ENCODE results near the gene NRG2.
A peak's percentile ranks its signal among the peaks of the same experiment; 100 is the strongest.

The NRG2 gene

DNA sequence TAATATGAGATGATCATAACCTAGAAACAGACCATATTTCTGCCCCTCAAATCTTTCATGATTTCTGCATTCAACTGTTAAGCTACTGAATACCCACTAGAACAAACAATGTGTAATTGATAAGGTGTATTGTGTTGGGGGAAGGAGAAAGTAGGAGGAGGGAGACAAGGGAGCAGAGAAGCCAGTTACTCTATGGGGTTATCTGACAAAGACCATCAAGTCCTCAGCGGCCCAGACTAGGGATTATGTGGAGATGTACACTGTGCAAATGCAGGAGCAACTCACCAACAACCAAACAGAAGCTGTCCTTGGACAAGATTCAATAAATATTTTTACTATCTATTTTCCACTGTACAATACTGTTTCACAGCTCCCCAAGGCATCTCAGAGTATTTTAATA lies 2.7 kb downstream of the NRG2 start:
- peak; percentile 29 for DNase-seq (ENCODE audit: low spot score)

DNA sequence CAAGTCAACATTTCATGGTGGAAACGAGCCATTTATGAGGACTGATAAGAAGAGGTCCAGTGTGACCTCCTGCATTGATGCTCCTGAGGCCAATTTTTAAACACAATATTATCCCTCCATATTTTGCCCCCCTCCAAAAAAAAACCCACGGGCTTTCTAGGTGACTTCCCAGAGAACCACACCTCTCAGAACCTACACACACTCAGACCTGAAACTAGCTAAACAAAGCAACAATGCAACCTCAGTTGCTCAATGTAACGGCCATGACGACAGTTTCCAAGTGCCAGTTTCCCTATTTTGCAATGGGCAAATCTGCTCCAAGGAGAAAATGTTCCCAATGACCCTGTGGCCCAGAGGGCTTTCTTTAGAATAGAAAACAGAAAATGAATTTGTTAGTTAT lies 3.5 kb downstream of the NRG2 start:
- DNase-seq (ENCODE audit: low spot score): peak; percentile 16

DNA sequence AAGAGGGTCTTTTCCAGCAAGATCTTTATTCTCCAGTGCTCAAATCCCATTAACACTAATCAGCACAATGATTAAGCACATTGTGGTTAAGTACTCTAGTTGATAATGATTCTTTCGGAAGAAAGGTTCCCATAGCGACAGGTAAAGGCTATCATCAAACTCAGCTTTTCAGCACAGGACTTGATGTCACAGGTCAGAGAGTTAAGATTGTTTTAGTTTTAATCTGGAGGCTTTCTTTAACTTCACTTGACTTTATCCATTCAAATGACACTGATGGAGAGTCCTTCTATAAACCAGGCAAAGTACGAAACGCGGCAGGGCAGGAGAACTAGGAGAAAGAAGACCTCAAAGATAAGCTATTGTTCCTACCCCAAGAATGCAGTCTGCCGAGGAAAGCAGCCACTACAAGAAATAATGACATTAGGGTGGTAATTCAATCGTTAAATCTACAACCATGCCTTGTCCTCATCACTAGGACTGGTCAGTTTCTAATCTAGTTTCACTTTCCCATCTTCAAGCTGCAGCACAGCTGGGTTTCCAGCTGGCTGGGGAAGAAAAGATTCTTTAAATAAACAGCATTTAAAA lies 4.6 kb downstream of the NRG2 start:
- DNase-seq (ENCODE audit: low spot score): peak; percentile 25

DNA sequence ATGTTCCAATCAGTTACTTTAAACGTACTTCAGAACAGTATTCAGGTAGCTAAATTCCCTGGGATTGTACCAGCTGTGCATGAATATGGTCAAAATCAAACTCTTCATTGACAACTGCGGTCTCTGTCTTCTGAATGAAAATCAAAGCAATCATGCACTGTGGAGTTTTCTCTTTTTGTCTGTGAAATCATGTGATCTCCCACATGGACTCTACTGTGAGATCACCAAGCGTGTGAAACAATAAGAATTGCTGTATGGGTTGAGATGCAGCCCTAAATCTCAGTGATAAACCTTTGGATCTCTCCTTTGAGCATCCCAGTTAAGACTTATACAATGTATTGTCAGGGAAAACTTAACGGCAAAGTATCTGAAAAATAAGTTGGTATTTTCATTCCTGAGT lies 6.1 kb downstream of the NRG2 start:
- peak; percentile 41 for DNase-seq (ENCODE audit: low spot score)

DNA sequence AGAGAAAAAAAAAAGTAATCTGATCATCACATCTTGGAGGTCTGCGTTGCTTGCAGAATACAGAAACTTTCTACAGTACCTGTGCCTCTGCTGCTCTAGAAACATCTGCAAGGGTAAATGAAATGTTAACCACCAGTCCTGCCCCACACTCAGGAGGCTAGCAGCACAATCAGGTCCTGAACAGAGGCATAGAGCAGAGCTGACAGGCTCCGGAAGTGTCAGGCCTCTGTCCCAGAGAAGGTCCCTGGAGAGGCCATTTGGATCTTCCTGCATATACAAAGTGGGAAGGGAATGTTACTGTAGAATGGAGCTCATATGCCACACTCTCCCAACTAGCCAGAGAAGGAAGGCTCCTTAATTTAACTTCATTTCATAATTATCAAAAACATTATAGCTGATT lies 7.2 kb downstream of the NRG2 start:
- no peak for DNase-seq (ENCODE audit: low spot score)

DNA sequence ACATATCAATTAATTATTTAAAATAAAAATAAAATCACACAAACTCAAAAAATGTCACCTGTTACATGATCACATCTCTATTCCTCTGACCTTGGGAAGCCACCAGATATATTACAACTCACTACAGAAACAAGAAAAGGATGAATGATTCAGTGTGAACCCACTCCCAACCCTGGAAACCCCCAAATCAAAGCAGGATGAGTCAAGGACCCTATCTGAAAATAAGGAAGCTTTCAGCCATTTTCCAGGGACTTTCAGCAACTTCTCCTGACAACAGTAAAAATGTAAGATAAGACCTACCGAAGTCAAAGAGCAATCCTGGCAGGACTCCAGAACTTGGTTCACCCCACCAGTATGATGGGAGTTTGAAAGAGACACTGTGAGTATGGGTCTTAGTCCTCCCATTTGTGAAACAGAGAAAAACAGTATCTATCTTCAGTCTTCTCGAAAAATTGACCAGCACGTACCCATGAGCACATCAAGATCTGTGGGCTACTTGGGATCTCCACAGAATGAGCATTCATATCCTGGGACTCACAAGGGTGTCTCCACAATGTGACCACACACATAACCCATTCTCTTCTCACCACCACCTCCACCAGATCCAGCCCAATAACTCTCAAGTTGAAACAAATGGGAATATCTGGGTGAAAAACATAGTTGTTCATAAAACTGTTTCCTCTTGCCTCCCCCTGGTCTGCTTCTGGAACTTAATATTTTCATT lies 9.9 kb downstream of the NRG2 start:
- no peak for DNase-seq (ENCODE audit: low spot score)

DNA sequence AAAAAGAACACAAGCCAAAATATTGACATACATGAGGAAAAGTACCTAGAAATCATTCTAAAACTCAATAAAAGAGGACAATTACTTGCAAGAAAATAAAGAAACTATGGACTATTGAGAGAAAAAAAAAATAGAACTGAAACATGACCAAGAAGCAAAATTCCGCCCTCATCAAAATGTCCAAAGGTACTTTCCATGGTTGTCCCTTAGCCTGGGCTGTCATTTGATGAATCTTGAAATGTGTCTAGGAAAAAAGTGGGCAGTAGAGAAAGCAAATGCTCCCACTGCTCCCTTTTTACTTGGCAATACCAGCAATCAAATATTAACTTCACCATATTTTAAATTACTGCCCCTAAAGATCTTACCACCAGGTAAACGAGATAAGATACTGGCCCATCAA lies 10.8 kb downstream of the NRG2 start:
- no peak for DNase-seq (ENCODE audit: low spot score)

DNA sequence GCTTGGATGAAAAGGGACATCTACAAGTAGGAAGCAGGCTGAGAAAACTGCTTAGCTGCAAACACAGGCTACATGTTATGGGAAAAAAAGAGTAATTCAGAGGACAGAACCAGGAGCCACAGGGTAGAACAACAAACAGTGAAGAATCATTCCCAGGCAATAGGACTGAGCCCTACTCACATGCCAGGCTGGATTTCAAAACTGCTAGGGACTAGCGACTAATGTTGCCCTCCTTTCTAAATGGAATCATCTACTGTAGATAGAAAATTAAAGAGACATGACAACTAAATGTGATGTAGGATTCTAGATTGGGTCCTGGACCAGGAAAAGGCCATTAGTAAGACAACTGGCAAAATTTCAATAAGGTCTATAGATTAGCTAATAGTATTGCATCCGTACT lies 15.3 kb downstream of the NRG2 start:
- no peak for DNase-seq (ENCODE audit: low spot score)

DNA sequence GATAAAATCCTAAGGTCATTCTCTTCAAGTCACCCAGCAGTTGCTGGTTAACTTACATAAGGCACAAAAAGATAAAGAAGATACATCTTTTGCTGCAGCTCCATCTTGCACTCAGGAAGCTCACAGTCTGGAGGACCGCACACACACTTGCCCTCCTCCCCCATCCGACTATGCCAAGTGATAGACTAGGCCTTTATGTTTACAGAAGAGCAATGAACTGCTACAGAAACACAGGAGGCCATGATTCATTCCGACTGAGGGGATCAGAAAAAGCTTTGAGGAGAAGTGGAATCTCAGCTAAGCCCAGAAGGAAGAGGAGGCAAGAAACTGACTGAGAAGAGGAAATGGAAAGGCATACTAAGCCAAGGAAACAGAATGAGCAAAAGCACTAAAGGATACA lies 17.4 kb downstream of the NRG2 start:
- no peak for DNase-seq (ENCODE audit: low spot score)

DNA sequence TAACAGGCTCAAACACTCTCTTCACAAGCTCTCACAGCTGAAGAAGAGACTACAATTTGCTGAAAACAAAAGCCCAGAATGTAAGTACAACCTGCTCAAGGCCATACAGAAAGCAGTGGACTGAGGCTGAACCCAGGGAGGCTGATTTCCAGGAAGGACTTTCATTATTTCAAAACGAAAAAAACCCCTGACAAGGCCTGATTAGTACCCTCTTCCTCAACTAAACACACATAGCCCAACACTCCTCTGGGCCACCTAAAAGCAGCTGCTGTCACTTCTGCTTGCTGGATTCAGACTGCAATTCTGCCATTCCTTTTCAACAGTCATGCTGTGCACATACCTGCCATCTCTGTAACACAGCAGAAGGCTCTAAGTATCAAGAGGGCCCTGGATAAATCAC lies 18.2 kb downstream of the NRG2 start:
- no peak for DNase-seq (ENCODE audit: low spot score)

DNA sequence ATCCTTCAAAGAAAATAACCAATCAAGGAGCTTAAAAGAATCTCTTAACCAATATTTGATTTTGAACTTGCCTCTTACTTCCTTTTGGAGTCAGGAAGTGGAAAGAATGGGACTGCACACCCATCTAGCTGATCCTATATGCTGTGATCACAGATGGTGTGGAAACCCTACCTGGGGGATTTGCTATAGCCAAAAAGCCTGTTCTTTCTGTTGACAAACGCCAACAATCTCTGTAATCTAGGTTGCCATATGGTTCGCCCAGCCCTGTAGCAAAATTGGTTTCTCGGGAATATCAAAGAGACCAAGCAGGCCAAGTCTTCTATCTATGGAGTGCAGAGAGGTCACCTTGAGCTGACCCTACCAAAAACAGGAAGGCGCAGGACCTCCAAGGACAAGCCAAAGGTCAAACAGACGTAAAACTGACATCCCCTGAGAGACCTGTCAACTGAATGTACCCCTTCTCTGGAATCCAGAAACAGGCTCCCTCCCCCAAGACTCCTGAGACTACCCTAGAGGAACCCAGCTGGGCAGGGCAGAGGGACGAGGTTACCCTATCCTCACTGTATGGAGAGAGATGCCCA lies 19.4 kb downstream of the NRG2 start:
- no peak for DNase-seq (ENCODE audit: low spot score)

DNA sequence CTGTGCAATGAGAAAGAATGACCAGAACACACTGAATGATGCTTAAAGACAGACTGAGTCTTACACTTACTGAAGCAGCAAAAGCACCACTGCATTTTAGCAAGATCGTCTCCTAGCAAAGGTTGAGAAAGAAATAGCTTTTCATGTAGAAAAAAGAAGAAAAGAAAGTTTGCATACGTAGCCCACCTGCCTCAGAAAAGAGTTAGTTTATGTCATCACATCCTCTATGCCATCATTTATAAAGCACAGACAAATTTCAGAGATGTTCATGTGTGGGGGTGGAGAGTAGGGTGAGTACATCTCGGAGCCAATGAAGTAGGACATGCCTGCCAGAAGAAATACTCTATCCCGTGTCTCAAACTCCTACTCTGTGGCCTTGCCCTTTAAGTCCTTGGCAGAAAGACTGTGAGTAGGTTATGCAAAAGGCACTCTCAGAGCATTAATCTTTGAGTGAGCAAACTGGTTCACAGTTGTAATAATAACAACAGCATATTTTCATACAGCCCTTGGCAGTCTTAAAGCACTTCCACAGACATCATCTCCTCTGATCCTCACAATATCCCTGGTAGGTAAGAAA lies 22.4 kb downstream of the NRG2 start:
- DNase-seq (ENCODE audit: low spot score): no peak

DNA sequence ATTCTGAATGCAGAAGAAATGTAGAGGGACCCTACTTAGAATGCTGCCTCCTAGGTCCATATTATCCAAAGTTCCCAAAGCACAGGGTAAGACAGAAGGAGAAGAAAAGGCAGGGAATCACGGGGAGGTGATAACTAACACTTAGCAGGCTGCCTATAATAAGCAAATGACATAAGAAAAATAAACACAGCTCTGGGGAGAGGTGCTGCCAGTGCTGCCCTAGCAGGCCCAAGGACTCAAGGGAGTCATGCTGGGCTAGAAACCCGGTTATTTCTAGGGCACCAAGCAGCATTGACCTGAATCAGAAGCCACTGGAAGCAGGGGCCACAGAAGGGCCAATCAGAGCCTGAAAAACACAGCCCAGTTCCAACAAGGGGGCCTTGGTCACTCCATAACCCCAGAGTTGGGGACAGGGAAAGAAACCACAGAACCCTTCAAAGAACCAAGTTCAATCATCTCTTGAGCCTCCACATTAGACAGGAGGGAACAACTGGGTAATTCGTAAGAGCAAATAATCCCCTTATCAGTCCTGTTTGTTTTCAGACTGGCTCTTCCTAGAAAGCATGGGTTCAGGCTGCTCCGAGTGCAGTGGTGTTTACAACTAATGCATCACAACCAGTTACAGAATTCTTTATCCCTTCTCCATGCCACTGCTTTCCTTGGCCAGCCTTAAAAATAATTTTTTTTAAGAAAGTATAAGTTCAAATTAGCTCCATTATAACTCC lies 24.0 kb downstream of the NRG2 start:
- no peak for DNase-seq (ENCODE audit: low spot score)

DNA sequence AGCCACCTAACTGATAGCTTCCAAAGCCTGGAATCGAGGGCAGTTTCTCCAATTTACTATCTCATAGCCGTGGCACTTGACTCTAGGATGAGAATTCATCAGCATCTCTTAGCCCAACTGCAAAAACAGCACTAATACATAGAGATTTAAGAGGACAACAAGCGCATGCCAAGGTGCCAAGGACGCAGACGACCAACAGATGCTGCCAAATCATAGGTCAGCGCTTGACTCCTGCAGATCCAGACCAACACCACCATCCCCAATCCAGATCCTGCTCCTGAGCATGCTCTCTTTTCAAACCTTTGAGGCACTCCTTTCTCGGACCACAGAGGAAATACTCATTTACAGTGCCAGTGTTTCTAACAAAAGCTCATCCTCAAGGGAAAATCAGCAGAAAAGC lies 24.6 kb downstream of the NRG2 start:
- no peak for DNase-seq (ENCODE audit: low spot score)

DNA sequence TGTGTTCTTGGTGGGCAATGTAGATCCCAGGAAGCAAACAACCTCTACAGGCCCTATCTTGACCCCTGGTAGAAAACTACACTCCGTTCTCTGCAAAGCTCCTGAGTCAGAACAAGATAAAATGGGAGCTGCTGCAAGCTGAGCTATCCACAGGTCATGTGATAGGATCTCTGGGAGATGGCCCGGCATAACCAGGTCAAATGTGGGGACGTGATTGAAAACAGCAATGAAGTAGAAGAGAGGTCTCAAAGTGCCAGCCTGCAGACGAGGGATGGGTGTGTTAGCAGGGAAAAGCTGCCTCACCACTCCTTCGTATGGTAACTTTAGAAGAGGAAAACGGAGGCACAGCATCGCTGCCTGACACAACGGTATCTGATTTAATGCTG lies 25.0 kb downstream of the NRG2 start:
- DNase-seq (ENCODE audit: low spot score): no peak

DNA sequence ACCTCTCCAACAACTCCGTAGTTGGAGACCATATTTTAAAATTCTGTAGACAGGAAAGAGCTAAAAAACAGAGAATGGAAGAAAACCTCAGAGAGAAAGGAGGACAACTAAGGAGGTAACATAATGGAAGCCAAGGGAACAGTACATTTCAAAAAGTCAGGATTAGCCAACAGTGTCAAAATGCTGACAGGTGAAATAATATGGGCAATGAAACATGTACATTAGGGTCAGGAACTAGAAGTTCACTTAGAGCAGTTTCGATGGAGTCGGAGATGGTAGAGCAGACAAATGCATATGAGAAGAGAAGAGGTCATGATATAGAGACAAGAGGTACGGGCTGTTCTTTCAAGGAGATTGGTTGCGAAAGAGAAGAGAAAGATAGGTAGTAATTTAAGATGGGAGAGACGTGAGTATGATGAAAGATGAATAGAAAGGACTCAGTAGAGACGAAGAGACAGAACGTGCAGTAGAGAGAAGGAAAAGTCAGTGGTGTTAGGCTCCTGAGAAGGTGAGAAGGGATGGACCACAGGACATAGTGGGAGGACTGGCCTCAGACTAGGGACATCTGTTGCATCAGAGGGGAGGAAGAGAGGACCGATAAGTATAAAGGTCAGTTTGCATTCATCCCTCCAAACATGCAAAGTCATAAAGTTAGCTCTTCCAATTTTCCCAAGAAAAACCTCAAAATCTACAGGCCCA lies 25.6 kb downstream of the NRG2 start:
- no peak for DNase-seq (ENCODE audit: low spot score)

DNA sequence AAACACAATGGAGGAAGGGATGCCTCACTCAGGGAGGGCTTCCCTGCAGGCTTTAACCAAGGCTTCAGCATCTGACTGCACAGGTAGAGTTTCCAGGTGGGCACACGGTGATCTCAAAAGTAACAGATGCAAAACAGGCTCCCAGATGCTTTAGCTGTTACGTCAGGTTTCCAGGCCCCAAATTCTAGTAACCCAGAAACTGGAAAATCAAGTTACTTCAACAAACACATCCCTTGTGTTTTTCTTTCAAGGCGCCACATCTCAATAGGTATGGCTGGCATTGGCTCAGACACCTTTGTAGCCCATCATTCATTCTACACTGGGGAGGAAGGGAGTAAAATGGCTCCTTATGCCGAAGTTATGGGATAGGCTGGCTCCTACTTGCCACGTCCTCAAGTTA lies 27.4 kb downstream of the NRG2 start:
- DNase-seq (ENCODE audit: low spot score): no peak

DNA sequence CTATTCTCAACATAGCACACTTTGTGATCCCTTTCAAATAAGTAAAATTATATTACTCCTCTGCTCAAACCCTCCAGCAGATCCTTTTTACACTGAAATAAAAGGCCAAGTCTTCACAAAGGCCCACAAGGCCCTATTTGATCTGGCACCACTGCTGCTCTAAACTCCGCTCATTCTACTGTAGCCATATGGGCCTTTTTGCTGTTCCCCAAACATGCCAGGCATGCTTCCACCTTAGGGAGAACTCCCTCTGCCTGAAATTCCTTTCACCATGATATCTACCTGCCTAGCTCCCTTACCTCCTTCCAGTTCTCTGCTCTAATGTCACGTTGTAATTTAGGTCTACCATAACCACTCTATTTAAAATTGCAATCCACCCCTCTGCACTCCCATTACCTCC lies 28.3 kb downstream of the NRG2 start:
- no peak for DNase-seq (ENCODE audit: low spot score)

DNA sequence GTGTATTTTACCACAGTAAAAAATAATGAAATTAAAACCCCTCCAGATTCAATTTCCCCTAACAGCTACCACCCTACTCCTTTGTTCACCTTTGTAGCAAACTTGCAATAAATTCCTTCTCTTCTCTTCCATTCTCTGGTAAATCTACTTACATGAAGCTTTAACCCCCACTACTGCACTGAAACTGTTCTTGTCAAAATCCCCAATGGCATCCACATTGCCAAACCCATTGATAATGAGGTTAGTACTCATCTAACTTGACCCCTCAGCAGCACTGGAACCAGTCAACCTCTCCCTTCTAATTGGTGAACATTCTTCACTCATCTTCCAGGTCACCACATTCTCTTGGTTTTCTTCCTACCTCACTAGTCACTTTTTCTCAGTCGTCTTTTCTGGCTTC lies 29.6 kb downstream of the NRG2 start:
- no peak for DNase-seq (ENCODE audit: low spot score)

DNA sequence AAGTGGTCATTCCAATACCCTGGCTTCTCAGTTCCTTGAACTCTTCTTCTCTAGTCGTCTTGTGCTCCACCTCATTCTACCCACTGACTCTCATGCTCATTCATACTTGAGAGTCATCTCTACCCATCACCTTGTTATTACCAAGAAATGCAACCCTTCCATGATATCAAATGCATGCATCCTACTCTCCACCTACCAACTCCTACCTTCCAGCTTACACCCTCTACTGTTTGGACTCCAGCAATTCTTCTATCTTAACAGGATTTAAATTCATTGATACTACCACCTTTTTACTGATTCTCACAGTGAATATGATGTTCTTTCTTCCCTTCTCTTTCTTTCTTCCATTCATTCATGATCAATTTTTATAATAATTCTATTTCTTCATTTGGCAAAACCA lies 30.7 kb downstream of the NRG2 start:
- no peak for DNase-seq (ENCODE audit: low spot score)

DNA sequence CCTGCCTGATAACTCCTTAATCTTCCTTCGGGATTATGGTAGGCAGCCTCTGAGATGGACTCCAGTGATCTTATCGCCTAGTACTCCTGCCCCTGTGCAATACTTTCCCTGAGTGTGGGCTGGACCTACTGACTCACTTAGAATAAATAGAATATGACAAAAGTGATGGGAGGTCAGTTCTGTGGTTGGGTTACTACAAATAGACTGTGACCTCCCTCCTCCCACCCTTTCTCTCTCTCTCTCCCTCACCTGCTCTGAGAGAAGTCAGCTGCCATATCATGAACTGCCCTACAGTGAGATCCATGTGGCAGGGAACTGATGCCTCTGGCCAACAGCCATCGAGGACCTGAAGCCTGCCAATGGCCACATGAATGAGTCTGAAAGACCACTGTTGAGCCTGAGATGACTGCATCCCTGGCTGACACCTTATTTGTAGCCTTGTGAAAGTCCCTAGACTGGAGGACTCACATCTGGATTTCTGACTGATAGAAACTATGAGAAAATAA lies 31.7 kb downstream of the NRG2 start:
- no peak for DNase-seq (ENCODE audit: low spot score)

DNA sequence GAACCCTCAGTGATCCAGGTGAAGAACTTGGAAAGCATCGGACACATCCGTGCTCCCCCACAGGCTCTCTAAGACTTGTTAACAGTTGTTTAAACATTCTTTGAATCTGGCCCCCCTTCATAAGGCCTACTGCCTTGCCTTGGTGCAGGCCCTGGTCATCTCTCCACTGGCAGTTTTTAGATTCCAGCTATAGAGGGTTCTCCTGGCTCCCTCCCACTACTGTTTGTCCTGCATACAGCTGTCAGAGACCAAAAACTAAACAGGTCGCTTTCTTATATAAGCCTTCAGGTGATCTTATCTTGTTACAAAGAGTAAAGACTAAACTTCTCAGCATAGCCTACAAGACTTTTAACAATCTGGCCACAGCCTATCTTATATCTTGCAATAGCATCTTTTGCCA lies 32.3 kb downstream of the NRG2 start:
- DNase-seq (ENCODE audit: low spot score): no peak
